ENCODE measurements around the gene OSCAR. TPM values are rescaled to one million over a fixed set of nuclear protein-coding genes. Genes with fewer than 3 reads are reported as not detected.
A peak's percentile ranks its signal among the peaks of the same experiment; 100 is the strongest.

The OSCAR gene
- total RNA-seq, 1 donor from 2014 or later, result 1.2 TPM

GRCh38 chr19:54095136-54095858 is 5.3 kb downstream of the OSCAR start:
- no peak for DNase-seq (ENCODE audit: extremely low spot score in 2 of 2)

GRCh38 chr19:54094426-54095000 is 6.1 kb downstream of the OSCAR start:
- Histone ChIP-seq H3K36me3 (no peaks in the 10 kb centered on the region), H3K4me1 (peaks cover 13% of the 10 kb centered on the region), H3K27me3 (no peaks in the 10 kb centered on the region), H3K4me3 (no peak overlapping the region), H3K27ac (no peak overlapping the region), H3K9me3 (no peaks in the 10 kb centered on the region)
- TF ChIP-seq POLR2AphosphoS5 (IDR thresholded peaks at IDR 0.05; ENCODE audit: insufficient read depth in 1 of 2, low read depth in 1 of 2), result no peak
- no peak for TF ChIP-seq POLR2A (IDR thresholded peaks at IDR 0.05)
- no peak for TF ChIP-seq CTCF (IDR thresholded peaks at IDR 0.05)
- intact Hi-C loops (cut with DNase I), result no loop called here
- no peak for DNase-seq (ENCODE audit: extremely low spot score in 2 of 2)

More at GRCh38 chr19:54095136-54095858, 5.3 kb downstream of the OSCAR start:
- no peaks in the 10 kb centered on the region for H3K36me3 ChIP-seq
- peak overlapping the region; percentile 70 for H3K27ac ChIP-seq
- peak overlapping the region; percentile 38 to 44 for H3K4me3 ChIP-seq
- H3K27me3 ChIP-seq, result no peaks in the 10 kb centered on the region
- no peak for TF ChIP-seq CTCF (IDR thresholded peaks at IDR 0.05)
- no peak for TF ChIP-seq POLR2AphosphoS5 (IDR thresholded peaks at IDR 0.05; ENCODE audit: insufficient read depth in 1 of 2, low read depth in 1 of 2)
- no peak for TF ChIP-seq POLR2A (IDR thresholded peaks at IDR 0.05)
- H3K4me1 ChIP-seq, result peaks cover 13% of the 10 kb centered on the region
- no peaks in the 10 kb centered on the region for H3K9me3 ChIP-seq
- intact Hi-C loops (cut with DNase I), result no loop called here

GRCh38 chr19:54084410-54084809 is 16.2 kb downstream of the OSCAR start:
- H3K4me3 ChIP-seq, result no peak overlapping the region
- H3K4me1 ChIP-seq, result no peaks in the 10 kb centered on the region
- TF ChIP-seq POLR2A (IDR thresholded peaks at IDR 0.05) (no peak), CTCF (IDR thresholded peaks at IDR 0.05) (no peak), POLR2AphosphoS5 (IDR thresholded peaks at IDR 0.05; ENCODE audit: insufficient read depth in 1 of 2, low read depth in 1 of 2) (no peak)
- H3K27me3 ChIP-seq, result no peaks in the 10 kb centered on the region
- no peak overlapping the region for H3K27ac ChIP-seq
- intact Hi-C loops (cut with DNase I), result no loop called here
- no peak for DNase-seq (ENCODE audit: extremely low spot score in 2 of 2)
- no peaks in the 10 kb centered on the region for H3K36me3 ChIP-seq
- no peaks in the 10 kb centered on the region for H3K9me3 ChIP-seq

- Histone ChIP-seq H3K4me3 (no peak within 1 kb of the TSS), H3K36me3 (no peaks in the 10 kb centered on the region), H3K27me3 (no peaks in the 10 kb centered on the region), H3K27ac (no peak within 1 kb of the TSS), H3K9me3 (no peaks in the 10 kb centered on the region), H3K4me1 (no peaks in the 10 kb centered on the region)
- intact Hi-C loops (cut with DNase I), result no loop called here
- TF ChIP-seq POLR2AphosphoS5 (IDR thresholded peaks at IDR 0.05; ENCODE audit: insufficient read depth in 1 of 2, low read depth in 1 of 2) (no peak), CTCF (IDR thresholded peaks at IDR 0.05) (no peak), POLR2A (IDR thresholded peaks at IDR 0.05) (no peak)
- DNase-seq (ENCODE audit: extremely low spot score in 2 of 2), result no peak
Measured at GRCh38 chr19:54081032-54081431, 19.6 kb downstream of the OSCAR start, which contains the start of gene TARM1. TSS of gene TARM1 (minus strand) at chr19:54081365. CDS start at chr19:54081340, 25 bp downstream.

GRCh38 chr19:54077334-54077733 is 23.3 kb downstream of the OSCAR start:
- intact Hi-C loops (cut with DNase I), result no loop called here
- Histone ChIP-seq H3K4me1 (no peaks in the 10 kb centered on the region), H3K4me3 (no peak overlapping the region), H3K27me3 (no peaks in the 10 kb centered on the region), H3K27ac (no peak overlapping the region), H3K9me3 (no peaks in the 10 kb centered on the region), H3K36me3 (no peaks in the 10 kb centered on the region)
- no peak for TF ChIP-seq CTCF (IDR thresholded peaks at IDR 0.05)
- no peak for TF ChIP-seq POLR2A (IDR thresholded peaks at IDR 0.05)
- TF ChIP-seq POLR2AphosphoS5 (IDR thresholded peaks at IDR 0.05; ENCODE audit: insufficient read depth in 1 of 2, low read depth in 1 of 2), result no peak
- no peak for DNase-seq (ENCODE audit: extremely low spot score in 2 of 2)
